PC-3 (cell line): ENCODE data around the gene TOR2A.

ENCODE experiments used
- EZH2 ChIP-seq: fragments of 300-600 bp; sonication (generic); IDR thresholded peaks from one replicate; pipeline ENCODE4 v1.6.1; 2017; ENCODE audit warnings: antibody characterized with exemption, mild to moderate bottlenecking, low read length; ENCODE audit not compliant: unreplicated experiment
- EZH2phosphoT487 ChIP-seq: fragments of 300-600 bp; sonication (generic); IDR thresholded peaks from 2 replicates; pipeline ENCODE4 v1.6.1; 2018; ENCODE audit warnings: mild to moderate bottlenecking, antibody characterized with exemption, low read length, borderline replicate concordance
- TF ChIP-seq, protein P1 (sequence below): fragments of 300-600 bp; sonication (generic); conservative IDR thresholded peaks from 2 replicates; pipeline ENCODE4 v1.5.1; 2017; ENCODE audit warnings: antibody characterized with exemption, low read depth, mild to moderate bottlenecking, low read length

DNA sequence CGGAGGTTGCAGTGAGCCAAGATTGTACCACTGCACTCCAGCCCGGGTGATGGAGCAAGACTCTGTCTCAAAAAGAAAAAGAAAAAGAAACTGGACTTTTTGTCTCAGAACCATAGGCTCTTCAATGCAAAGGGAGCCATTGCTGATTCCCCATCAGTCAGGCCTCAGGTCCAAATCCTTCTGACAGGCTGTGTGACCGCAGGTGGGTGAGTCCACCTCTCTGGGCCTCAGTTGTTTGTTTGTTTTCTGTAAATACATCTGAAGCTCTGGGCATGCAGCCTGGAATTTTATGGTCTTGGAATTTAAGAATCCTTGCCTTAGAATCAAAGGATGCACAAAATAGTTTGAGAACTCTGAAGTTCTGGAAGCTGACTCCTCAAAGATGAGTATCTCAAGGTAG, 21.1 kb upstream of the TOR2A start:
- TF ChIP-seq, protein P1, sequence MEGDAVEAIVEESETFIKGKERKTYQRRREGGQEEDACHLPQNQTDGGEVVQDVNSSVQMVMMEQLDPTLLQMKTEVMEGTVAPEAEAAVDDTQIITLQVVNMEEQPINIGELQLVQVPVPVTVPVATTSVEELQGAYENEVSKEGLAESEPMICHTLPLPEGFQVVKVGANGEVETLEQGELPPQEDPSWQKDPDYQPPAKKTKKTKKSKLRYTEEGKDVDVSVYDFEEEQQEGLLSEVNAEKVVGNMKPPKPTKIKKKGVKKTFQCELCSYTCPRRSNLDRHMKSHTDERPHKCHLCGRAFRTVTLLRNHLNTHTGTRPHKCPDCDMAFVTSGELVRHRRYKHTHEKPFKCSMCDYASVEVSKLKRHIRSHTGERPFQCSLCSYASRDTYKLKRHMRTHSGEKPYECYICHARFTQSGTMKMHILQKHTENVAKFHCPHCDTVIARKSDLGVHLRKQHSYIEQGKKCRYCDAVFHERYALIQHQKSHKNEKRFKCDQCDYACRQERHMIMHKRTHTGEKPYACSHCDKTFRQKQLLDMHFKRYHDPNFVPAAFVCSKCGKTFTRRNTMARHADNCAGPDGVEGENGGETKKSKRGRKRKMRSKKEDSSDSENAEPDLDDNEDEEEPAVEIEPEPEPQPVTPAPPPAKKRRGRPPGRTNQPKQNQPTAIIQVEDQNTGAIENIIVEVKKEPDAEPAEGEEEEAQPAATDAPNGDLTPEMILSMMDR: no peak
- TF ChIP-seq EZH2 (no peak), EZH2phosphoT487 (no peak)
